ENCODE data around the gene CSNK1G1.
"Not testable (repeated sequence)": the region's sequence is repeated elsewhere in the genome, so short reads cannot be mapped to it uniquely, and the experiment has no call there.

CSNK1G1 gene

DNA sequence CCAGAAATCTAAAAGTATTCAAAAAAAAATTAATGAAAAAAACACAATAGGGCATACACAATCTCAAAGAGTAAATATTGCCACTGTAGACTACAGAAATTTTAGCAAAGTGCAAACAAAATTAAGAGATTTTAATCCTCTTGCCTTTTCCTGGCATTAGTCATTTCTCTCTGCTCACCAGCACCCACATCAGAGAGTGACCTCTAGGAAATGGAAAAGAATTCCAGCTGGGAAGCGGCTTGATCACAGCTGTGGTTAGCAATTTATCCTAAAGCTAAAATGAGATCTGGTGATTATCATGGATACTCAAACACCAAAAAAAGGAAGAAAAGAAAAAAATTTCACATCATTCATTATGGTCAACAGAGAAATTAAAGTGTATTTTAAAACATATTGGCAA is 7.5 kb downstream of the CSNK1G1 start:
- no peak for DNase-seq

DNA sequence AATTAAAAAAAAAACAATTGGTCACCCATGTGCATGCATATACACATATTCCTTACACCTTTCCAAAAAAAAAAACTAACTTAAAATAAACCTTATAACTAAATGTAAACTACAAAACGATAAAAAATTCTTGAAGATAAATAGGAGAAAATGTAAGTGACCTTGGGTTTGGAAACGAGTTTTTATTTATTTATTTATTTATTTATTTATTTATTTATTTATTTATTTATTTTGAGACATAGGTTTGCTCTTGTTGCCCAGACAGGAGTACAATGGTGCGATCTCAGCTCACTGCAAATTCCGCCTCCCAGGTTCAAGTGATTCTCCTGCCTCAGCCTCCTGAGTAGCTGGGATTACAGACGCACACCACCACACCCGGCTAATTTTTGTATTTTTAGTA is 9.7 kb downstream of the CSNK1G1 start:
- DNase-seq = not testable (repeated sequence)

DNA sequence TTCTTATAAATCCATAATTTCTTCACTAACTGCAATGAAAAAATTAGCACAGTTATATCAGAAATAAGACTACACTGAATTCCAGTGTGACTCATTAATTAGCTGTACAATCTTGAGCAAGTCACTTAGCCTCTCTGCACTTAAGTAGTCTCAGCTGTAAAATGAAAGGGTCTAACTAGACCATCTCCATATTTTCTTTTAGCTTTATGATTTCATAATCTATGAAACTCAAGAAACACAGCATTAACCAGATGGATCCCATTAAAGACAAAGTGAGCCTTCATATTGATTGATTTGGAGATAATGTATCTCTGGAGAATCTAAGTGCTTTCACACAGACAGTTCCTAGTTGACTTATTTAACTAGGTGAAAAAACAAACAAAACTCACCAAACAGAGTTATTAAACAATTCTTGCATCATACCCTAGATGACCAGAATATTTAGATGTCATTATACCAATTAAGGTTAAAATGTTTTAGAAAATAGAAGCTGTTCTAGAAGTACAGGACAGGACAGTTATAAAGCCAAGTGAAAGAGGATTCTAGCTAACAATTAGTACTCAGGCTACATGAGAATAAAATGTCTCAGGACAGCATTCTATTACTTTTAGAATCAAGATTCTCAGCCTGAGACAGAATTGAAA is 11.2 kb downstream of the CSNK1G1 start:
- DNase-seq = no peak

DNA sequence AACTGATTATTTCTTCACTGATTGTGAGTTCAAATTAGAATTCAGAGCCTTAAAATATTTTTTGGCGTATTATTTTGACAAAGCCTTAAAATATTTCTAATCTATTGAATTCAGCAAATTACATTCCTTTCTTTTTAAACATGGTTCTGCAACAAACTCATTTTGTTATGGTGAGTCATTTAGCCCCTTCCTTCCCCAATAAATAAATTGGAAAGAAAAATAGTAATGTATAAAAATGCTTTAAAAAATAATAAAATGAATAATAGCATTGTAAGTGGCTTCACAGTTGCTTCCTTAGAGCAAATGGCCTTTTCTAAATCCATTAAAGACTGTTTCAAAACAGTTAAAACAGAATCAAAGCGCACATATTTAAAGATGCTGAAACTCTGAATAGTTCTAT is 12.1 kb downstream of the CSNK1G1 start:
- no peak for DNase-seq

DNA sequence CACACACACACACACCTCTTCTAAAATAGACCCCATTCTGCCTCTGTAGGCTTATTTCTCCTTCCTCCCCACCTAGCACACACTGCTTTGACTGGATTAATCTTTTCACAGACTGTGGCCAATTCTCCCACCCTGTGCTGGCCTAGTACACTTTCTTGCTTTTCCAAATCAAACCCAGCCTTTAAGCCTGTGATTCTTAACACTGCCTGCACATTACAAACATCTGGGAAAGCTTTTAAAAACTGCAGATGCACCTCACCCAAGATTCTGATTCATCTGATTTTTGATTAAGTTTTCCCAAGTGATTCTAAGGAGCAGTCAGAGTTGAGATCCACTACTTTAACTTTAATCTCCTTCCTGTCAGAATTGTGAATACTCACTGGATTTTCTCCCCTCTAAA is 12.8 kb downstream of the CSNK1G1 start:
- DNase-seq = no peak

DNA sequence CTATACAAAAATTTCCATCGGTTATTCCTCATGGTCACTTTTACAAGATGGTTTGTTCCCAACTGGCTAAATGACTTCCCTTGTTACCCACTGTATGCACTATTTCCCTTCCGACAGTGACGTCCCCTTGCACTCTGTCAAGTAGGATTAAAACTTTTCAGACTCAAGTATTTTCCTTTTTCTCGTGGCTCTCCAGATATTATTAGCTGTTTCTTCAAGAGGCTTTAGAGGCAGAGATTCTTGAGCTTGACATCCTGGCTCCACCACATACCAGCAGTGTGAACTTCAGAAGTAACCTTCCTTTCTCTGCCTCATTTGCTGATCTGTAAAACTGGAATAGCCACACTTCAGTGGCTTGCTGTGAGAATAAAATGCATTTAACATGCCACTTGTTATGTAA is 14.0 kb downstream of the CSNK1G1 start:
- no peak for DNase-seq

DNA sequence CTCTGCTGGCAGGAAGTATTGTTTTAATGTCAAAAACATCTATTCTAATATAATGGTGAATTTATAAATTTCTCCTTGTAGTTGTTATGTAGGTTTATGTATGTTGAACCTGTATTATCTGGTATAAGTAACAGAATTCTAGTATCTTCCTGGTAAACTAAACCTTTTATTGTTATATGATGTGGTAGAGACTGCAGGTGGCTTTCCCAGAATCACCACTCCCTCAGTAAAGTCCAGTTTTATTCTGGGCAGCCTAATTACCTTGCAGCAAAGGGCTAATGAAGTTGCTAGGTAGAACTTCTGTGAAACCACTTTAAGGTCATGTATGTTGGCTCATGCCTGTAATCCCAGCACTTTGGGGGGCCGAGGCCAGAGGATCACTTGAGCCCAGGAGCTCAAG is 15.6 kb downstream of the CSNK1G1 start:
- no peak for DNase-seq

DNA sequence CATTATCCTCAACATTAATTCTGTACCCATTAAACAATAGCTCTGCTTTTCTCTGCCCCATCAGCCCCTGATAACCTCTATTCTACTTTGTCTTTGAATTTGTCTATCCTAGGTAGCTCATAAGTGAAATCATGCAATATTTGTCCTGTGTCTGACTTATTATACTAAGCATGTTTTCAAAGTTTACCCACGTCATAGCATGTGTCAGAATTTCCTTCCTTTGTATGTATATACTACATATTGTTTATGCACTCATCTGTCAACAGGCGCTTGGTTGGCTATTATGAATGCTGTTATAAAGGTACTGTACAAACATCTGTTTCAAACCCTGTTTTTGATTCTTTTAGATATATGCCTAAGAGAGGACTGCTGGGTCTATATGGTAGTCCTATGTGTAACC is 18.2 kb downstream of the CSNK1G1 start:
- no peak for DNase-seq

DNA sequence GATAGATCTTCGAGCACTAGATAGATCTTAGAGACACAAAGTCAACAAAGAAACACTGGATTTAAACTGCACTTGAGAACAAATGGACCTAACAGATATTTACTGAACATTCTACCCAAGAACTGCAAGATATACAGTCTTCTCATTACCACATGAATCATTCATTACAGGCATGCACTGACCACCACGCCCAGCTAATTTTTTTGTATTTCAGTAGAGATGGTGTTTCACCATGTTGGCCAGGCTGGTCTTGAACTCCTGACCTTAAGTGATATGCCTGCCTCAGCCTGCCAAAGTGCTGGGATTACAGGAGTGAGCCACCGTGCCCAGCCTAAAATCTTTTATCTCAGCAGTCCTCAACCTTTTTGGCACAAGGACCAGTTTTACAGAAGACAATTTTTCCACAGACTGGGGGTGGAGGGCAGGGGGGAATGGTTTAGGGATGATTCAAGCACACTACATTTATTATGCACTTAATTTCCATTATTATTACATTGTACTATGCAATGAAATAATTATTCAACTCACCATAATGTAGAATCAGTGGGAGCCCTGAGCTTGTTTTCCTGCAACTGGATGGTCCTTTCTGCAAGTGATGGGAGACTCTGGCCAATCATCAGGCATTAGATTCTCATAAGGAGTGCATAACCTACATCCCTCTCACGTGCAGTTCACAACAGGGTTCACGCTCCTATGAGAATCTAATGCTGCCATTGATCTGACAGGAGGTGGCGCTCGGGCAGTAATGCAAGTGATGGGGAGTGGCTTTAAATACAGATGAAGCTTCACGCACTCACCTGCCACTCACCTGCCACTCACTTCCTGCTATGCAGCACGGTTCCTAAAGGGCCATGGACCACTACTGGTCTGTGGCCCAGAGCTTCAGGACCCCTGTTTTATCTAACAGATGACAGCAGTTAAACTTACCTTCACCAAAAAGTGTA is 21.7 kb downstream of the CSNK1G1 start:
- DNase-seq = no peak

DNA sequence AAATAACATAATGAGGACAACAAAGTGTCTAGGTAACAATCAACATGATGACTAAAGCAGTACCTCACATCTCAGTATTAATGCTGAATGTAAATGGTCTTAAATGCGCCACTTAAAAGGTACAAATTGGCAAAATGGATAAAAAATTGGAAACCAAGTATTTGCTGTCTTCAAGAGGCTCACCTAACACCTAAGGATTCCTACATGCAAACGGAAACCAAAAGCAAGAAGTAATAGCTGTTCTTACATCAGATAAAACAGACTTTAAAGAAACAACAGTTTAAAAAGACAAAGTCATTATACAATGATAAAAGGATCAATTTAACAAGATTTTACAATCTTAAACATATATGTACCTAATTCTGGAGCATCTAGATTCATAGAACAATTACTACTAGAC is 22.5 kb downstream of the CSNK1G1 start:
- DNase-seq = no peak

DNA sequence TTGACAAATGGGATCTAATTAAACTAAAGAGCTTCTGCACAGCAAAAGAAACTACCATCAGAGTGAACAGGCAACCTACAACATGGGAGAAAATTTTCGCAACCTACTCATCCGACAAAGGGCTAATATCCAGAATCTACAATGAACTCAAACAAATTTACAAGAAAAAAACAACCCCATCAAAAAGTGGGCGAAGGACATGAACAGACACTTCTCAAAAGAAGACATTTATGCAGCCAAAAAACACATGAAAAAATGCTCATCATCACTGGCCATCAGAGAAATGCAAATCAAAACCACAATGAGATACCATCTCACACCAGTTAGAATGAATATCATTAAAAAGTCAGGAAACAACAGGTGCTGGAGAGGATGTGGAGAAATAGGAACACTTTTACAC is 24.3 kb downstream of the CSNK1G1 start:
- not testable (repeated sequence) for DNase-seq

DNA sequence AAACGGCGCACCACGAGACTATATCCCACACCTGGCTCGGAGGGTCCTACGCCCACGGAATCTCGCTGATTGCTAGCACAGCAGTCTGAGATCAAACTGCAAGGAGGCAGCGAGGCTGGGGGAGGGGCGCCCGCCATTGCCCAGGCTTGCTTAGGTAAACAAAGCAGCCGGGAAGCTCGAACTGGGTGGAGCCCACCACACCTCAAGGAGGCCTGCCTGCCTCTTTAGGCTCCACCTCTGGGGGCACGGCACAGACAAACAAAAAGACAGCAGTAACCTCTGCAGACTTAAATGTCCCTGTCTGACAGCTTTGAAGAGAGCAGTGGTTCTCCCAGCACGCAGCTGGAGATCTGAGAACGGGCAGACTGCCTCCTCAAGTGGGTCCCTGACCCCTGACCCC is 29.0 kb downstream of the CSNK1G1 start:
- DNase-seq = not testable (repeated sequence)

DNA sequence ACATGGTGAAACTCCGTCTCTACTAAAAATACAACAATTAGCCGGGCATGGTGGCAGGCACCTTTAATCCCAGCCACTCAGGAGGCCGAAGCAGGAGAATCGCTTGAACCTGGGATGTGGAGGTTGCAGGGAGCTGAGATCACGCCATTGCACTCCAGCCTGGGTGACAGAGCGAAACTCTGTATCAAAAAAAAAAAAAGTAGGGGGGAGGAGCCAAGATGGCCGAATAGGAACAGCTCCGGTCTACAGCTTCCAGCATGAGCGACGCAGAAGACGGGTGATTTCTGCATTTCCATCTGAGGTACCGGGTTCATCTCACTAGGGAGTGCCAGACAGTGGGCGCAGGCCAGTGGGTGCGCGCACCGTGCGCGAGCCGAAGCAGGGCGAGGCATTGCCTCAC is 29.5 kb downstream of the CSNK1G1 start:
- DNase-seq = not testable (repeated sequence)

DNA sequence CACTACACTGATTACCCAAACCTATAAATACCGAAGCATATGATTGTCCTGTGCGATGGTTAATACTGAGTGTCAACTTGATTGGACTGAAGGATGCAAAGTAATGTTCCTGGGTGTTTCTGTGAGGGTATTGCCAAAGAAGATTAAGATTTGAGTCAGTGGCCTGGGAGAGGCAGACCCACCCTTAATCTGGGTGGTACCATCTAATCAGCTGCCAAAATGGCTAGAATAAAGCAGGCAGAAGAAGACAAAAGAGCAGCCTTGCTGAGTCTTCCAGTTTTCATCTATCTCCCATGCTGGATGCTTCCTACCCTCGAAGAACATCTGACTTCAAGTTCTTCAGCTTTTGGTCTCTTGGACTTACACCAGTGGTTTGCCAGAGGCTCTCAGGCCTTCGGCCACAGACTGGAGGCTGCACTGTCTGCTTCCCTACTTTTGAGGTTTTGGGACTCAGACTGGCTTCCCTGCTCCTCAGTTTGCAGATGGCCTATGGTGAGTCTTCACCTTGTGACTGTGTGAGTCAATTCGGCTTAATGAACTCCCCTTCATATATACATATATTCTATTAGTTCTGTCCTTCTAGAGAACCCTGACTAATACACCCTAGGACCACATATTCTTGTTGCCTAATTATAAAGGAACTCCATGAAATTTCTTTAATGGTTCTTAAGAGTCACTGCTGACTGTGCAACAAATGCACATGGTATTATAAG is 31.7 kb downstream of the CSNK1G1 start:
- no peak for DNase-seq

DNA sequence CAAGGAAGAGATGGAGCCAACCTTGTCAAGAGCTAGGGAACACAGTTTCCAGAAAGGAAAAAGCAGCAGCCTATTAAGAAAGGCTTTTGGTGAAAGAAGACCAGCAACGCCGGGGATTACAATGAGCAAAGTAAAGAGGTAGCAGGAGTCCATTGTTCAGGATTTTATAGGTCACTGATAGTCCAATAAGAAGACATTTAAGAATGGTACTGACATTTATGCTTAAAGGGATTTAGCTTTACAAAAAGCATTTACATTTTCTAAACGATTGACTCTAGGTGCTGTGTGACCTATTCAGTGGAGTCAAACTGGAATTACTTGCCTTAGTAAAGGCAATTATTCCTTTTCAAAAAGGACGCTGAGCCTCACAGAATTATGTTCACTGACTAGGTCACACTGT is 40.8 kb downstream of the CSNK1G1 start:
- no peak for DNase-seq

DNA sequence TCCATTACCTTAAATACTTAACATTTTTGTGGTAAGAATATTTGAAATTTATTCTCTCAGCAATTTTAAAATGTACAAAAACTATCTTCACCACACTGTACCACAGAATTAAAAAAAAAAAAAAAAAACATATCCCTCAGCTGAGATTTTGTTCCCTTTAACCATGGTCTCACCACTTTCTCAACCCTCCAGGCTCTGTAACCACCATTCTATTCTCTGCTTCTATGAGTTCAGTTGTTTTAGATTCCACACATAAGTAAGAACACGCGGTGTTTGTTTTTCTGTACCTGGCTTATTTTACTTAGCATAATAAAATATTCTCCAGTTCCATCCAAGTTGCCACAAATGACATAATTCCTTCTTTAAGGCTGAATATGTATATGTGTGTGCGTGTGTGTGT is 41.5 kb downstream of the CSNK1G1 start:
- DNase-seq = no peak

DNA sequence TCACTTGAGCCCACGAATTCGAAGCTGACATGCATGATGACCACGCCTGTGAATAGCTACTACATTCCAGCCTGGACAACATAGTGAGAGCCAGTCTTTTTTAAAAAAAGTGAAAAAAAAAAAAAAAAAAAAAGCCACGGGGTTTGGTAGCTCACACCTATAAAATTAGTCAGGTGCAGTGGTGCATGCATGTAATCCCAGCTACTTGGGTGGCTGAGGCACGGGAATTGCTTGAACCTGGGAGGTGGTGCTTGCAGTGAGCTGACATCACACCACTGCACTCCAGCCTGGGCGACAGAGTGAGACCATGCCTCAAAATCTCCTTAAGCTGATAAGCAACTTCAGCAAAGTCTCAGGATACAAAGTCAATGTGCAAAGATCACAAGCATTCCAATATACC is 44.4 kb downstream of the CSNK1G1 start:
- no peak for DNase-seq

DNA sequence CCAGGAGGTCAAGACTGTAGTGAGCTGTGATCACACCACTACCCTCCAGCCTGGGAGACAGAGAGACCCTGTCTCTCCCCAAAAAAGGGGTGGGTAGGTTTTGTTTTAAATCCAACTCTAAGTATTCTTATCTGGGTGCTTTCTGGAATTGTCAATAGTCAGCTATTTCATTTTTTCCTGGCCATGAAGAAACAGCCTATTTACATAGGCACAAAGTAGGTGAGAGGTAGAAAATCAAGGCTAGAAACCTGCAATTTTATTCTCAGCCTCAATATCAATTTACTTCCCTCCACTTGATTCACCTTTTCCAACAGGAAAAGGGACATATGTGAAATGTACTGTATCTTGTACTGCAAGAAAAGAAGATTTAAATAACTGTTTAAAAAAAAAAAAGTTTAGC is 45.9 kb downstream of the CSNK1G1 start:
- DNase-seq = no peak

DNA sequence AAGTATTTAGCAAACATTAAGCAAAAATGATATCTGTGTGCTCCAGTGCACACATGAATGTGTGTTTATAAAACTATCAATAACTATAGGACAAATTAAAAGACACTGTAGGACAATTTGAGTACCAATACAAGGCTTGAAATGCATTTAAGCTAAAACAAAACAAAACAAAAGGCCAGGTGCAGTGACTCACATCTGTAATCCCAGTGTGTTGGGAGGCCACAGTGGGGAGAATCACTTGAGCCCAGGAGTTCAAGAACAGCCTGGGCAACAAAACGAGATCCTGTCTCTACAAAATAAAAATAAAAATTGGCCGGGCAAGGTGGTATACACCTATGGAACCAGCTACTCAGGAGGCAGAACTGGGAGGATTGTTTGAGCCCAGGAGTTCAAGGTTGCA is 50.7 kb downstream of the CSNK1G1 start:
- no peak for DNase-seq

DNA sequence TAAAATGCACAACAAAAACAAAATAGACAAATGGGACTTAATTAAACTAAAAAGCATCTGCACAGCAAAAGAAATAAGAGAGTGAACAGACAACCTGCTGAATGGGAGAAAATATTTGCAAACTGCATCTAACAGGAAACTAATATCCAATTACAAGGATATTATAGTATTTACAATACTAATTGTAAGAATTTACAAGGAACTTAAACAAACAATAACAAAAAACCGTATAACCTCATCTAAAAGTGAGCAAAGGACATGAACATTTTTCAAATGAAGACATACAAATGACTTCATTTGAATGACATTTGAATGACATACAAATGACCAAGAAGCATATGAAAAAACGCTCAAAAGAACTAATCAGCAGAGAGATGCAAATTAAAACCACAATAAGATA is 66.4 kb downstream of the CSNK1G1 start:
- DNase-seq = no peak

DNA sequence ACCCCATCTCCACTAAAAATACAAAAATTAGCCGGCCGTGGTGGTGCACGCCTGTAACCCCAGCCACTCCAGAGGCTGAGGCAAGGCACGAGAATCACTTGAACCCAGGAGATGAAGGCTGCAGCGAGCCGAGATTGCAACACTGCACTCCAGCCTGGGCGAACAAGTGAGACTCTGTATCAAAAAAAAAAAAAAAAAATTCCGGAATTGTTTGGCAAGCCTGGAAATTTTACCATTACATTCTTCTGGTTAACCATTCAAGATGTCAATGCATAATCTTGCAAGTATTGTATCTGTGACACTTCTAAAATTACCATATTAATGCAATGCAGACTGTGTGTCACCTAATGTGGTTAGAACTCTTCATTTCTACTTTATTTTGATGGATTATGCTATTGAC is 67.0 kb downstream of the CSNK1G1 start:
- no peak for DNase-seq

DNA sequence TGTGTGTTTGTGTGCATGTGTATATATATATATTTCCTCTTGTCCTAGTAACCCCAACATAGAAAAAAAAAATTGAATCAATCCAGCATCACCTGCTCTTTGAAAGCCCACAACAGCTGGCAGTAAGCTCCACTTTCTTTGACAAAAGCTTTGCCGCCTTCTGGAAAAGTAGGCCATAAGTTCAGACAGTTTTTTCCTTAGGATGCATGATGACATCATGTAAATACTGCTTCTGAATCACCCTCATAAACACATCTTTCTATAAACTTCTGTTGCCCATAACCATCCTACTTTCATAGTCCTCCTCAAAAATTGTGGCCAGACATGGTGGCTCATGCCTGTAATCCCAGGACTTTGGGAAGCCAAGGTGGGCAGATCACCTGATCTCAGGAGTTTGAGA is 67.4 kb downstream of the CSNK1G1 start:
- DNase-seq = no peak

DNA sequence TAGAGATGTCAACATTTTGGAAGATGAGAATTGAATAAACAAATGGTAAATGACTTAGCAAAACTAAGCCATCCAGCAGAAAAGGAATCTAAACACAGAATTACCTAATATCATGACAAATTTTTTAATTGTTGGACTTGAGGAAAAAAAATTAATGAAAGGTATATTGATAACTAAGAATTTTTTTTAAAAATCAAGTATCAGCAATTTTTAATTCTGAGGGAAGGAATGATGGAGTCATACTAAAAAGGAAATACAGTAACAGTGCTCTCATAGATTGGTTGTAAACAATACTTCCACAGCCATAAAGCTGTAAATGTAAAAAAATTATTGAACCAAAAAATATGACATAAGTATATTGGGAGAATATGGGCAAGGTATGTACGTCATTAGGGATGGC is 68.0 kb downstream of the CSNK1G1 start:
- no peak for DNase-seq

DNA sequence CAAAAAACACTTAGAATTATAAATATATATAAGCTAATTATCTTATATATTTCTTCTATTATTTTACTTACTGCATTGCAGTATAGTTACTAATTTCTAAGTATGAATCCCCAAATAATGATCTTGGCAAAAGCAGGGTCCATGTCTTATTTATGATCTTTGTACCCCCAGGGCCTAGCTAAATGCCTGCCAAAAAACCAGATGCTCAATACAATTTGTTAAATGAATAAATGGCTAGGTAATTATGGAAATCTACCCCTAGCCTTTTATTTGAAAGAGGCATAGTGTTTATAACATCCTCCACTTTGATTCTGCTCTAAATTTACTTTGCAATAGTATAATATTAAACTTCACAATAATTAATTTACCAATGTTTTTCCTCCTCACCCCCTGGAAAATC is 69.5 kb downstream of the CSNK1G1 start:
- DNase-seq = no peak

Measured in midbrain (tissue), 1 donor.